ENCODE measurements around the gene MRPS12. TPM values are rescaled to one million over a fixed set of nuclear protein-coding genes. Genes with fewer than 3 reads are reported as not detected.

MRPS12 gene
- total and polyA plus RNA-seq, 2 of the 4 experiments (the other 2 are of a cell fraction), result 26.7 to 75.4 TPM

- H2BK5ac ChIP-seq (ENCODE audit: low read depth, low read length, poor library complexity, severe bottlenecking), result no peak overlapping the region
- H3K14ac ChIP-seq (replicated peaks; ENCODE audit: low read depth, low read length), result no peak overlapping the region
- H3K27me3 ChIP-seq (ENCODE audit: control insufficient read depth, insufficient read depth, low read length), result no peaks in the 10 kb centered on the region
- intact Hi-C loops (cut with micrococcal nuclease) (no loop called here), in situ Hi-C loops (cut with MboI; ENCODE audit: low sequenced_read_pairs) (loop anchor here (25.0 kb wide), 1 partner anchor 534 kb away; the partner anchor contains the start of gene FAM98C), dilution Hi-C loops (cut with HindIII; ENCODE audit: low sequenced_read_pairs, unreplicated experiment) (no loop called here)
- H3K4ac ChIP-seq (ENCODE audit: low read depth, low read length), result no peak overlapping the region
- H3K9ac ChIP-seq (ENCODE audit: low read depth, low read length), result no peak overlapping the region
- H3K4me2 ChIP-seq (ENCODE audit: low read depth, low read length), result no peak overlapping the region
- H3K23ac ChIP-seq (ENCODE audit: low read depth, low read length), result no peak overlapping the region
- ATAC-seq (ENCODE audit: low read depth) (no peak), DNase-seq (no peak)
- WGBS, 2 experiments (ENCODE audit: extremely low coverage in 2 of 2, insufficient read length in 1 of 2), result 100% methylated on average over 1 of the region's 11 CpGs; no CpG with 5 or more reads in 1 of the 2 experiments
- no peaks in the 10 kb centered on the region for H4K20me1 ChIP-seq (ENCODE audit: insufficient read depth, low read length)
- ChIA-PET CTCF (interaction anchor here (0.5 to 1.0 kb wide), 2 partner anchors 9 to 16 kb away, joined by 3 to 4 read pairs; no protein-coding TSS in a partner anchor), POLR2A (ENCODE audit: unreplicated experiment) (no interaction called here)
- H3K27ac ChIP-seq (ENCODE audit: insufficient read depth, low read length), result no peak overlapping the region
- H4K5ac ChIP-seq (ENCODE audit: low read depth, low read length), result no peak overlapping the region
- no TSS peak for BruUV-seq (replicated peaks)
- no peak overlapping the region for H2BK20ac ChIP-seq (ENCODE audit: low read depth, low read length)
- H2BK15ac ChIP-seq (ENCODE audit: low read depth, low read length), result no peak overlapping the region
- H3K79me1 ChIP-seq (ENCODE audit: low read depth in 1 of 2, low read length in 2 of 2), result no peaks in the 10 kb centered on the region
- H2AFZ ChIP-seq (replicated peaks; ENCODE audit: low read length, poor library complexity), result no peak overlapping the region
- TF ChIP-seq CTCF (conservative IDR thresholded peaks at IDR 0.05; ENCODE audit: low read depth, low read length) (no peak), MAZ (IDR thresholded peaks at IDR 0.05; ENCODE audit: borderline replicate concordance, low read depth, low read length) (no peak), FOS (IDR thresholded peaks at IDR 0.05; ENCODE audit: low read depth, low read length) (no peak), RAD21 (IDR thresholded peaks at IDR 0.05; ENCODE audit: low read length) (no peak), BHLHE40 (IDR thresholded peaks at IDR 0.05; ENCODE audit: low read depth, low read length) (no peak)
- H4K8ac ChIP-seq (ENCODE audit: low read depth in 2 of 2, low read length in 2 of 2), result no peak overlapping the region
- no peak overlapping the region for H3K18ac ChIP-seq (ENCODE audit: low read depth, low read length)
- no peak overlapping the region for H2BK120ac ChIP-seq (ENCODE audit: low read depth, low read length)
- H3K4me3 ChIP-seq (ENCODE audit: insufficient read depth, low read depth, low read length), result no peak overlapping the region
- H2AK5ac ChIP-seq (ENCODE audit: low read depth, low read length), result no peak overlapping the region
- no peak overlapping the region for H3K56ac ChIP-seq (ENCODE audit: extremely low read depth, insufficient read depth, low read length)
- H3K9me3 ChIP-seq (ENCODE audit: control insufficient read depth, insufficient read depth, low read length), result no peaks in the 10 kb centered on the region
- H2AK9ac ChIP-seq (replicated peaks; ENCODE audit: low read depth, low read length, poor library complexity), result no peak overlapping the region
- H3K36me3 ChIP-seq (ENCODE audit: control insufficient read depth, insufficient read depth, low read length), result peaks cover 17% of the 10 kb centered on the region
- no peak overlapping the region for H4K91ac ChIP-seq (ENCODE audit: insufficient read depth, low read depth, low read length)
- 0 out of 2 replicates have a peak, but pooled peaks cover 7% of the 10 kb centered on the region for H3K9me1 ChIP-seq (ENCODE audit: insufficient read depth, low read length)
- H3K4me1 ChIP-seq (ENCODE audit: control insufficient read depth, insufficient read depth, low read length), result peaks cover 2% of the 10 kb centered on the region; the same call in 1 of the 2 replicates
Measured at GRCh38 chr19:38946229-38947010, 15.7 kb downstream of the MRPS12 start.
